Stomach (tissue), 9 donors: ENCODE measurements around the gene TSHZ2. TPM values are rescaled to one million over a fixed set of nuclear protein-coding genes. Genes with fewer than 3 reads are reported as not detected.

Source experiments
- DNase-seq, 2 donors: peaks; one replicate each; pipeline versions ENCODE4 v3.0.0 to v3.0.0-alpha.2; 2013 to 2019
- H3K27ac ChIP-seq, 5 donors: fragments of 200-600 bp in 4 of 5; sonication (generic) in 4 of 5; one replicate each; pipeline ENCODE4 v1.5.1; 2013 to 2019; ENCODE audit warnings: mild to moderate bottlenecking in 1 of 5, moderate library complexity in 1 of 5
- H3K27me3 ChIP-seq, 3 donors: fragments of 200-600 bp; sonication (generic); one replicate each; pipeline ENCODE4 v1.5.1; 2017 to 2019; ENCODE audit warnings: mixed run types in 1 of 3
- H3K36me3 ChIP-seq, 4 donors: fragments of 200-600 bp; sonication (generic); 1 replicate in 3 of 4; 2 replicates in 1 of 4; pipeline ENCODE4 v1.5.1; 2016 to 2019
- H3K4me1 ChIP-seq, 4 donors: fragments of 200-600 bp; sonication (generic); one replicate each; pipeline ENCODE4 v1.5.1; 2016 to 2019
- H3K4me3 ChIP-seq, 4 donors: fragments of 200-600 bp; sonication (generic) in 3 of 4; one replicate each; pipeline ENCODE4 v1.5.1; 2016 to 2019; ENCODE audit warnings: mild to moderate bottlenecking in 1 of 4
- H3K9me3 ChIP-seq, 4 donors: fragments of 200-600 bp; sonication (generic); one replicate each; pipeline ENCODE4 v1.5.1; 2016 to 2019
- CTCF ChIP-seq, 7 experiments: fragments of 450-650 bp in 4 of 7; fragments of 200-600 bp in 3 of 7; sonication (generic) in 3 of 7; IDR thresholded peaks; one replicate each; pipeline ENCODE4 v1.5.1; 2016 to 2019; ENCODE audit warnings: antibody characterized with exemption in 7 of 7, control low read depth in 2 of 7, mild to moderate bottlenecking in 1 of 7
- EP300 ChIP-seq: sonication (generic); formaldehyde crosslinking; IDR thresholded peaks from one replicate; pipeline ENCODE4 v1.6.1; 2017; ENCODE audit warnings: antibody characterized with exemption
- POLR2A ChIP-seq, 4 donors: fragments of 450-650 bp; IDR thresholded peaks; one replicate each; pipeline ENCODE4 v1.6.1; 2016; ENCODE audit warnings: antibody characterized with exemption in 4 of 4, control low read depth in 2 of 4, mild to moderate bottlenecking in 1 of 4, moderate library complexity in 1 of 4
- POLR2AphosphoS5 ChIP-seq, 3 donors: sonication (generic); formaldehyde crosslinking; IDR thresholded peaks; one replicate each; pipeline ENCODE4 v1.6.1; 2016; ENCODE audit warnings: antibody characterized with exemption in 3 of 3
- WGBS, 5 donors: extraction: QIAGEN DNeasy Blood & Tissue Kit in 3 of 5; methylation state at CpG; one replicate each; pipeline versions ENCODE4 v1.1.5 to v1.1.7; 2013 to 2018; 5-methylcytosine and 5-hydroxymethylcytosine counted together
- intact Hi-C: fragments of 100-400 bp; cut with DNase I; formaldehyde crosslinking; loops from one replicate; pipeline ENCODE4 v1.15.1; 2023; ENCODE audit warnings: low total_unique reads
- polyA plus RNA-seq, 3 donors: library from polyadenylated mRNA; stranded (reverse); fragments of 200-250 nt; gene quantifications; one replicate each; pipeline ENCODE4 v1.2.3, GENCODE V29; 2013
- total RNA-seq, 5 donors: library from RNA; depleted of rRNA; stranded (reverse); fragments of >200 nt; gene quantifications; one replicate each; pipeline versions ENCODE4 v1.1.0 to v1.2.3, GENCODE V29; 2014 to 2016
- donor health status: healthy with polysubstance abuse.
- donor health status: Bipolar disorder and iron deficiency.
- donor health status: healthy.

TSHZ2 gene
- total and polyA plus RNA-seq, 8 donors, result 2.9 to 20.5 (median 5.8) TPM

- no peak for TF ChIP-seq CTCF (IDR thresholded peaks at IDR 0.05)
- TF ChIP-seq POLR2A (IDR thresholded peaks at IDR 0.05), result no peak
- no peak for TF ChIP-seq POLR2AphosphoS5 (IDR thresholded peaks at IDR 0.05)
- no peak for TF ChIP-seq EP300
- intact Hi-C loops, result no loop called here
- no peaks in the 10 kb centered on the region for H3K27me3 ChIP-seq
- H3K4me1 ChIP-seq, result no peaks in the 10 kb centered on the region
- H3K27ac ChIP-seq, result no peak overlapping the region
- no peaks in the 10 kb centered on the region for H3K9me3 ChIP-seq
- H3K36me3 ChIP-seq, result no peaks in the 10 kb centered on the region
- 73 to 87% (median 78%) methylated on average over 10 of the region's 10 CpGs for WGBS, 5 donors
- peak in 1 of 2 donors; percentile 68 for DNase-seq
- no peak overlapping the region for H3K4me3 ChIP-seq
Measured at GRCh38 chr20:53003420-53004154, 31.4 kb downstream of the TSHZ2 start.

GRCh38 chr20:53004267-53004813 is 32.2 kb downstream of the TSHZ2 start:
- WGBS, 5 donors, result 86 to 92% (median 89%) methylated on average over 9 of the region's 9 CpGs
- no peak for DNase-seq
- H3K4me1 ChIP-seq, result no peaks in the 10 kb centered on the region
- intact Hi-C loops, result no loop called here
- no peaks in the 10 kb centered on the region for H3K36me3 ChIP-seq
- TF ChIP-seq POLR2AphosphoS5 (IDR thresholded peaks at IDR 0.05), result no peak
- TF ChIP-seq POLR2A (IDR thresholded peaks at IDR 0.05), result no peak
- no peak for TF ChIP-seq CTCF (IDR thresholded peaks at IDR 0.05)
- no peak overlapping the region for H3K4me3 ChIP-seq
- no peak overlapping the region for H3K27ac ChIP-seq
- no peaks in the 10 kb centered on the region for H3K27me3 ChIP-seq
- no peaks in the 10 kb centered on the region for H3K9me3 ChIP-seq

DNA sequence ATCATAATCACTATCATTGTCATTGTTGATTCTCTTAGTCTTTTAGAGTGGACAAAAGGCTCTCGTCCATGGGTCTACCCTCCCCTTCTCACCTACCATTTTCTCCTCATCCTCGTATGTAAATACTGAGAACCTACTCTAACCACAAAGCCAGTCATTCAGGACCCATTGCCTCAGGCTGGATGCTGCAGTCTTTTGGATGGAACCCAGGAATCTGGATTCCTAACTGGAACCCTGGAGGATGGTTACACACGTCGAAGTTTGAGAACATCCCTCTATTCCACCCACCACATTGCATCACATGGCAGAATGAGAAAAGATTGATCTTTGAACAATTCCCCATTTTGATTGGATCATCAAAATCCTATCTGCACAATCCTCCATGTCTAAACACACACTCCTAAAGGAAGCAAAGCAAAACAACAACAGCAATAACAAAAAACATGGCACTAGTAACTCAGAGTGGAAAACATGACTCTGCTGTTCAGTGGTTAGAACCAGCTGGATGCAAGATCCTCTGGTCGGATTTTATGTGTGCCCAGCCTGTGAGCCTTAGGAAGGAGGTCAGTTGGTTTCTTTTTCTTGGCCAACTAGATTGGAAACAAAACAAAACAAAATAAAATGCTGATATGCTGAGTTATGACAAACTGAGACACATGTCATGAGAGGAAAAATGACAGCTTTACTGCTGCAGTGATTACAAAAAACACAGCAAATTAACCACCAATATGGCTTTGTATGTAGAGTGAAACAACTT is 38.0 kb downstream of the TSHZ2 start:
- Histone ChIP-seq H3K36me3 (no peaks in the 10 kb centered on the region), H3K27me3 (no peaks in the 10 kb centered on the region), H3K9me3 (peaks cover 0 to 10% (median 0%) of the 10 kb centered on the region in 4 donors), H3K27ac (no peak overlapping the region), H3K4me3 (no peak overlapping the region), H3K4me1 (no peaks in the 10 kb centered on the region)
- TF ChIP-seq POLR2AphosphoS5 (IDR thresholded peaks at IDR 0.05), result no peak
- no peak for TF ChIP-seq EP300
- no peak for TF ChIP-seq POLR2A (IDR thresholded peaks at IDR 0.05)
- no peak for TF ChIP-seq CTCF (IDR thresholded peaks at IDR 0.05)
- 81 to 88% (median 84%) methylated on average over 5 of the region's 5 CpGs for WGBS, 5 donors
- DNase-seq, result no peak
- intact Hi-C loops, result no loop called here

DNA sequence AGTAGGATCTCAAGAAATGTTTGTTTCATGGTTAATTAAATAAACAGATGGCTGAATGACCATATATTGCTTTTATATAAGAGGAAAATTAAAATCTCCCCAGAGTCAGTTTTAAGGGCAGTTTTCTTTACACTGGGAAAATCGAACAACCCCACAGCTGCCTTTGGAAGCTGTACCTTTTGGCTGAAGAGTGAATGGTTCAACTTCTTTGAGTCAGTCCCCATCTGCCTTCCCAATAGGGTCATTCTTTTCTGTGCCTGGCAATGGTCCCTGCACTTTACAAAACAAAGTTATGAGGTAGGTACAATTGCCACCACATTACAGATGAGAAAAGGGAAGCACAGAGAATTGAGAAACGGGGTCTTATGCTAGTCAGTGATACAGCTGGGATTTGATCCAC is 39.5 kb downstream of the TSHZ2 start:
- no peaks in the 10 kb centered on the region for H3K36me3 ChIP-seq
- no peak overlapping the region for H3K27ac ChIP-seq
- no peak overlapping the region for H3K4me3 ChIP-seq
- WGBS, 5 donors, result 74 to 86% (median 85%) methylated on average over 2 of the region's 2 CpGs
- no peak for TF ChIP-seq EP300
- TF ChIP-seq POLR2AphosphoS5 (IDR thresholded peaks at IDR 0.05), result no peak
- no peak for TF ChIP-seq POLR2A (IDR thresholded peaks at IDR 0.05)
- TF ChIP-seq CTCF (IDR thresholded peaks at IDR 0.05), result no peak
- no peaks in the 10 kb centered on the region for H3K4me1 ChIP-seq
- no peaks in the 10 kb centered on the region for H3K27me3 ChIP-seq
- peaks cover 0 to 10% (median 0%) of the 10 kb centered on the region in 4 donors for H3K9me3 ChIP-seq
- intact Hi-C loops, result no loop called here
- no peak for DNase-seq
